IMR-90 (cell line): Measurements from ENCODE around the gene SNX14. TPM values are rescaled to one million over a fixed set of nuclear protein-coding genes. Genes with fewer than 3 reads are reported as not detected.

ENCODE experiments used
- ATAC-seq: fragments of 200-7000 bp; cut with Tn5 transposase; 2 replicates; pipeline ENCODE4 v1.9.1; 2020; ENCODE audit warnings: low read depth, mild to moderate bottlenecking, moderate library complexity
- BruUV-seq: library from RNA; stranded (reverse); fragments of 400-500 nt; replicated peaks from 2 replicates; lab custom pipeline; 2021; lab: Mats Ljungman, UMichigan
- CTCF ChIA-PET: fragments of 300-600 bp; formaldehyde crosslinking; extraction: SDS; loops from one replicate; lab custom pipeline; 2021; ENCODE audit warnings: antibody characterized with exemption; lab: Yijun Ruan, JAX
- POLR2A ChIA-PET: fragments of 300-600 bp; sonication (Branson Sonifier 250); formaldehyde crosslinking; loops from one replicate; lab custom pipeline; 2022; ENCODE audit warnings: antibody characterized with exemption; ENCODE audit not compliant: unreplicated experiment; lab: Charles Lee
- DNase-seq: peaks from one replicate; pipeline ENCODE4 v3.0.0; 2013
- H2AFZ ChIP-seq: replicated peaks from 2 replicates; pipeline ENCODE3; 2013; ENCODE audit warnings: low read length, mild to moderate bottlenecking; ENCODE audit not compliant: poor library complexity
- H2AK5ac ChIP-seq: 2 replicates; pipeline ENCODE4 v1.6.1; 2013; ENCODE audit warnings: low read depth, low read length, inconsistent platforms
- H2AK9ac ChIP-seq: replicated peaks from 2 replicates; pipeline ENCODE3; 2013; ENCODE audit warnings: mild to moderate bottlenecking, low read depth, low read length, moderate library complexity; ENCODE audit not compliant: poor library complexity
- H2BK120ac ChIP-seq: 2 replicates; pipeline ENCODE4 v1.6.1; 2013; ENCODE audit warnings: low read depth, low read length, inconsistent platforms
- H2BK15ac ChIP-seq: 3 replicates; pipeline ENCODE4 v1.6.1; 2013; ENCODE audit warnings: low read depth, low read length, inconsistent platforms
- H2BK20ac ChIP-seq: 2 replicates; pipeline ENCODE4 v1.6.1; 2013; ENCODE audit warnings: low read depth, mild to moderate bottlenecking, inconsistent platforms, low read length, moderate library complexity
- H2BK5ac ChIP-seq: 2 replicates; pipeline ENCODE4 v1.6.1; 2013; ENCODE audit warnings: mild to moderate bottlenecking, low read depth, low read length, inconsistent platforms; ENCODE audit not compliant: poor library complexity, severe bottlenecking
- H3K14ac ChIP-seq: replicated peaks from 2 replicates; pipeline ENCODE4 v1.6.1; 2013; ENCODE audit warnings: low read depth, low read length, inconsistent platforms
- H3K18ac ChIP-seq: 2 replicates; pipeline ENCODE4 v1.6.1; 2013; ENCODE audit warnings: low read depth, low read length, control low read depth
- H3K23ac ChIP-seq: 2 replicates; pipeline ENCODE4 v1.6.1; 2013; ENCODE audit warnings: low read depth, low read length, inconsistent platforms
- H3K27ac ChIP-seq: 2 replicates; pipeline ENCODE4 v1.5.1; 2013; ENCODE audit warnings: mild to moderate bottlenecking, control low read depth, low read length; ENCODE audit not compliant: insufficient read depth
- H3K27me3 ChIP-seq: 2 replicates; pipeline ENCODE4 v1.6.1; 2013; ENCODE audit warnings: low read length; ENCODE audit not compliant: control insufficient read depth, insufficient read depth
- H3K36me3 ChIP-seq: 2 replicates; pipeline ENCODE4 v1.6.1; 2013; ENCODE audit warnings: low read length, mixed read lengths; ENCODE audit not compliant: control insufficient read depth, insufficient read depth
- H3K4ac ChIP-seq: 2 replicates; pipeline ENCODE4 v1.6.1; 2013; ENCODE audit warnings: low read depth, low read length, inconsistent platforms
- H3K4me1 ChIP-seq: 2 replicates; pipeline ENCODE4 v1.6.1; 2013; ENCODE audit warnings: low read length, mixed read lengths; ENCODE audit not compliant: control insufficient read depth, insufficient read depth
- H3K4me2 ChIP-seq: 2 replicates; pipeline ENCODE4 v1.6.1; 2013; ENCODE audit warnings: low read depth, mild to moderate bottlenecking, control low read depth, low read length, moderate library complexity
- H3K4me3 ChIP-seq: 2 replicates; pipeline ENCODE4 v1.5.1; 2013; ENCODE audit warnings: low read depth, mild to moderate bottlenecking, control low read depth, low read length, moderate library complexity; ENCODE audit not compliant: insufficient read depth
- H3K56ac ChIP-seq: 2 replicates; pipeline ENCODE4 v1.6.1; 2013; ENCODE audit warnings: low read length, inconsistent platforms; ENCODE audit not compliant: insufficient read depth; ENCODE audit errors: extremely low read depth
- H3K79me1 ChIP-seq, 2 experiments: 2 replicates each; pipeline ENCODE4 v1.6.1; 2013; ENCODE audit warnings: low read length in 2 of 2, inconsistent platforms in 1 of 2, low read depth in 1 of 2
- H3K9ac ChIP-seq: 2 replicates; pipeline ENCODE4 v1.6.1; 2013; ENCODE audit warnings: low read depth, low read length, control low read depth
- H3K9me1 ChIP-seq: 2 replicates; pipeline ENCODE4 v1.6.1; 2013; ENCODE audit warnings: low read length, inconsistent platforms; ENCODE audit not compliant: insufficient read depth
- H3K9me3 ChIP-seq: 2 replicates; pipeline ENCODE4 v1.6.1; 2013; ENCODE audit warnings: low read length; ENCODE audit not compliant: control insufficient read depth, insufficient read depth
- H4K20me1 ChIP-seq: 2 replicates; pipeline ENCODE4 v1.6.1; 2013; ENCODE audit warnings: low read length, inconsistent platforms; ENCODE audit not compliant: insufficient read depth
- H4K5ac ChIP-seq: 2 replicates; pipeline ENCODE4 v1.6.1; 2013; ENCODE audit warnings: mild to moderate bottlenecking, low read depth, low read length, control low read depth
- H4K8ac ChIP-seq, 2 experiments: 2 replicates each; pipeline ENCODE4 v1.6.1; 2013; ENCODE audit warnings: low read depth in 2 of 2, low read length in 2 of 2, control low read depth in 1 of 2, inconsistent platforms in 1 of 2
- H4K91ac ChIP-seq: 2 replicates; pipeline ENCODE4 v1.6.1; 2013; ENCODE audit warnings: low read depth, low read length, inconsistent platforms; ENCODE audit not compliant: insufficient read depth
- BHLHE40 ChIP-seq: fragments of 150-350 bp; IDR thresholded peaks from 2 replicates; pipeline ENCODE4 v1.6.1; 2016; ENCODE audit warnings: mild to moderate bottlenecking, low read depth, low read length
- CEBPB ChIP-seq: IDR thresholded peaks from 2 replicates; pipeline ENCODE4 v1.6.1; 2012; ENCODE audit warnings: low read depth, low read length, improper control_type of control experiment
- CHD1 ChIP-seq: IDR thresholded peaks from 2 replicates; pipeline ENCODE4 v1.6.1; 2012; ENCODE audit warnings: low read depth, low read length, improper control_type of control experiment
- CTCF ChIP-seq: conservative IDR thresholded peaks from 2 replicates; pipeline ENCODE4 v1.5.1; 2012; ENCODE audit warnings: mild to moderate bottlenecking, low read depth, low read length, improper control_type of control experiment
- ELK1 ChIP-seq: fragments of 150-350 bp; IDR thresholded peaks from 2 replicates; pipeline ENCODE4 v1.6.1; 2016; ENCODE audit warnings: low read depth, mild to moderate bottlenecking, low read length, moderate library complexity, borderline replicate concordance
- FOS ChIP-seq: fragments of 150-350 bp; IDR thresholded peaks from 2 replicates; pipeline ENCODE4 v1.6.1; 2016; ENCODE audit warnings: low read depth, low read length
- MAFK ChIP-seq: IDR thresholded peaks from 2 replicates; pipeline ENCODE4 v1.6.1; 2012; ENCODE audit warnings: low read depth, low read length, improper control_type of control experiment
- MAZ ChIP-seq: IDR thresholded peaks from 2 replicates; pipeline ENCODE4 v1.6.1; 2012; ENCODE audit warnings: low read depth, mild to moderate bottlenecking, low read length, improper control_type of control experiment, moderate library complexity, borderline replicate concordance
- MXI1 ChIP-seq: IDR thresholded peaks from 2 replicates; pipeline ENCODE4 v1.6.1; 2012; ENCODE audit warnings: low read depth, mild to moderate bottlenecking, low read length, moderate library complexity, borderline replicate concordance
- NFE2L2 ChIP-seq: fragments of 150-350 bp; IDR thresholded peaks from 2 replicates; pipeline ENCODE4 v1.6.1; 2016; ENCODE audit warnings: low read depth, mild to moderate bottlenecking, low read length
- POLR2A ChIP-seq: IDR thresholded peaks from 2 replicates; pipeline ENCODE4 v1.6.1; 2012; ENCODE audit warnings: mild to moderate bottlenecking, low read depth, low read length
- RAD21 ChIP-seq: IDR thresholded peaks from 2 replicates; pipeline ENCODE4 v1.6.1; 2012; ENCODE audit warnings: low read length, improper control_type of control experiment
- RCOR1 ChIP-seq: IDR thresholded peaks from 2 replicates; pipeline ENCODE4 v1.6.1; 2012; ENCODE audit warnings: mild to moderate bottlenecking, low read length, improper control_type of control experiment; ENCODE audit not compliant: insufficient replicate concordance
- RFX5 ChIP-seq: IDR thresholded peaks from 2 replicates; pipeline ENCODE4 v1.8.0; 2012; ENCODE audit warnings: low read depth, mild to moderate bottlenecking, low read length, moderate library complexity
- SMC3 ChIP-seq: fragments of 150-350 bp; IDR thresholded peaks from 2 replicates; pipeline ENCODE4 v1.6.1; 2016; ENCODE audit warnings: low read depth, mild to moderate bottlenecking, antibody characterized with exemption, low read length, moderate library complexity
- USF2 ChIP-seq: fragments of 150-350 bp; IDR thresholded peaks from 2 replicates; pipeline ENCODE4 v1.6.1; 2017; ENCODE audit warnings: mild to moderate bottlenecking, antibody characterized with exemption, low read length, low read depth
- WGBS, 2 experiments: methylation state at CpG; one replicate each; pipeline versions ENCODE4 v1.1.5 to v1.1.7; 2013; ENCODE audit warnings: missing lambda C conversion rate in 2 of 2; ENCODE audit not compliant: insufficient read length in 1 of 2; ENCODE audit errors: extremely low coverage in 2 of 2; 5-methylcytosine and 5-hydroxymethylcytosine counted together
- dilution Hi-C: fragments of 300-500 bp; cut with HindIII; formaldehyde crosslinking; loops from one replicate; pipeline ENCODE4 v1.14.3; 2018; ENCODE audit warnings: low sequenced_read_pairs; ENCODE audit not compliant: unreplicated experiment
- in situ Hi-C: fragments of 300-500 bp; cut with MboI; formaldehyde crosslinking; loops from 3 replicates; pipeline ENCODE4 v1.14.3; 2019; ENCODE audit warnings: low sequenced_read_pairs, inconsistent platforms, mixed read lengths
- intact Hi-C: fragments of 100-400 bp; cut with micrococcal nuclease; formaldehyde crosslinking; loops from 2 replicates; pipeline ENCODE4 v1.10.0; 2022
- polyA plus RNA-seq, 3 experiments: library from polyadenylated mRNA; depleted of rRNA; stranded (reverse); fragments of >200 nt; gene quantifications; 2 replicates each; pipeline ENCODE4 v1.2.3, GENCODE V29; 2012; ENCODE audit warnings: low replicate concordance in 1 of 3
- total RNA-seq: library from RNA; depleted of rRNA; stranded (reverse); fragments of >200 nt; gene quantifications from 2 replicates; pipeline ENCODE4 v1.2.3, GENCODE V29; 2012

The SNX14 gene
- total and polyA plus RNA-seq, 2 of the 4 experiments (the other 2 are of a cell fraction) = 39.9 to 61.8 TPM

DNA sequence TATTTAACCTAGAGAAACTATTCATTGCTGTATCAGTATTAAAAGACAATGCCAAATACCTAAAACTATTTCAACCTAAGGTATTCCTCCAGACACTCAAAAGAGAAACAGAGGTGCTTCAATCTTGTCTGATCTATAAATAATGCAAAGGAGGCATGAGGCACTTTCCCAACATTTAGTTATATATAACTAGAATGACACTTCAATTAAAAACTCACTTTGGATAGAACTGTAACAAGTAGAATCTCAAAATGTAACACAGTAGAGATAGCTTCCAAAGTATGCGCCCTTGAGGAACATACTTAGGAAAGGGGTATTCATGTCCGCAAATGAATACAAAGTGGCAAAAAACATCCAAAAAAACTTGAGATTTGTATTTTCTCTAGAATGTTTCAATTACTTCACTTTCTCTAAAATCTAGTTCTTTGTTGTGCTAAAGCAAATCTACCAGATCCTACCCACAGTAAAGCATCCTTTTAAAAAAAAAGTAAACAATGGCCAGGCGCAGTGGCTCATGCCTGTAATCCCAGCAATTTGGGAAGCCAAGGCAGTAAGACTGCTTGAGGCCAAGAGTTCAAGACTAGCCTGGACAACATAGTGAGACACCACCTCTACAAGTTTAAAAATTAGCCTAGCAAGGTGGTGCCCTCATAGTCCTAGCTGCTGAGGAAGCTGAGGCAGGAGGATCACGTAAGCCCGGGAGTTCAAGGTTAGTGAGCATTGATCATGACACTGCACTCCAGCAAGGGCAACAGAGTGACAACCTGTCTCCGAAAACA is 38.7 kb upstream of the SNX14 start:
- peaks cover 86% of the 10 kb centered on the region for H4K20me1 ChIP-seq

More for the DNA sequence above, 38.7 kb upstream of the SNX14 start:
- WGBS, 2 experiments = no CpG with 5 or more reads among the region's 6 CpGs
- no peak overlapping the region for H2AK9ac ChIP-seq
- no peak overlapping the region for H2BK20ac ChIP-seq
- BruUV-seq = no TSS peak
- in situ Hi-C loops = no loop called here
- H3K4me1 ChIP-seq = peaks cover 4% of the 10 kb centered on the region
- H2AK5ac ChIP-seq = no peak overlapping the region
- no peak overlapping the region for H3K4ac ChIP-seq
- H4K91ac ChIP-seq = no peak overlapping the region
- no peak overlapping the region for H3K9ac ChIP-seq
- no peak overlapping the region for H3K18ac ChIP-seq
- H3K4me2 ChIP-seq = no peak overlapping the region
- no peak overlapping the region for H2BK120ac ChIP-seq
- no peak overlapping the region for H4K5ac ChIP-seq
- ChIA-PET CTCF (no interaction called here), POLR2A (no interaction called here)
- intact Hi-C loops = no loop called here
- no peak for ATAC-seq
- no peak overlapping the region; the same call in 1 of the 2 replicates for H3K14ac ChIP-seq
- no peak overlapping the region for H3K4me3 ChIP-seq
- peaks cover 20% of the 10 kb centered on the region for H3K9me1 ChIP-seq
- H3K56ac ChIP-seq = no peak overlapping the region
- TF ChIP-seq USF2 (no peak), RFX5 (no peak), POLR2A (no peak), MAZ (no peak), CEBPB (no peak), MAFK (no peak), ELK1 (no peak), RCOR1 (no peak), MXI1 (no peak), CTCF (no peak), SMC3 (no peak), BHLHE40 (no peak), RAD21 (no peak), CHD1 (no peak), NFE2L2 (no peak), FOS (no peak)
- dilution Hi-C loops = no loop called here
- peaks cover 57% of the 10 kb centered on the region for H3K36me3 ChIP-seq
- DNase-seq = no peak
- H2AFZ ChIP-seq = no peak overlapping the region
- H4K8ac ChIP-seq = no peak overlapping the region
- no peaks in the 10 kb centered on the region for H3K9me3 ChIP-seq
- no peak overlapping the region for H3K23ac ChIP-seq
- H3K27ac ChIP-seq = no peak overlapping the region
- H3K79me1 ChIP-seq = peaks cover 0 to 63% of the 10 kb centered on the region in 2 experiments; a peak in 3 of 4 replicates
- H2BK15ac ChIP-seq = no peak overlapping the region
- no peak overlapping the region for H2BK5ac ChIP-seq
- H3K27me3 ChIP-seq = no peaks in the 10 kb centered on the region
